GM19467 (cell line): ENCODE data around the gene MRPL54.

Source experiments
- ATAC-seq: cut with Tn5 transposase; IDR thresholded peaks from one replicate; pipeline ENCODE4 v1.9.1; 2021; ENCODE audit warnings: mild to moderate bottlenecking, moderate library complexity; ENCODE audit not compliant: unreplicated experiment

MRPL54 gene

DNA sequence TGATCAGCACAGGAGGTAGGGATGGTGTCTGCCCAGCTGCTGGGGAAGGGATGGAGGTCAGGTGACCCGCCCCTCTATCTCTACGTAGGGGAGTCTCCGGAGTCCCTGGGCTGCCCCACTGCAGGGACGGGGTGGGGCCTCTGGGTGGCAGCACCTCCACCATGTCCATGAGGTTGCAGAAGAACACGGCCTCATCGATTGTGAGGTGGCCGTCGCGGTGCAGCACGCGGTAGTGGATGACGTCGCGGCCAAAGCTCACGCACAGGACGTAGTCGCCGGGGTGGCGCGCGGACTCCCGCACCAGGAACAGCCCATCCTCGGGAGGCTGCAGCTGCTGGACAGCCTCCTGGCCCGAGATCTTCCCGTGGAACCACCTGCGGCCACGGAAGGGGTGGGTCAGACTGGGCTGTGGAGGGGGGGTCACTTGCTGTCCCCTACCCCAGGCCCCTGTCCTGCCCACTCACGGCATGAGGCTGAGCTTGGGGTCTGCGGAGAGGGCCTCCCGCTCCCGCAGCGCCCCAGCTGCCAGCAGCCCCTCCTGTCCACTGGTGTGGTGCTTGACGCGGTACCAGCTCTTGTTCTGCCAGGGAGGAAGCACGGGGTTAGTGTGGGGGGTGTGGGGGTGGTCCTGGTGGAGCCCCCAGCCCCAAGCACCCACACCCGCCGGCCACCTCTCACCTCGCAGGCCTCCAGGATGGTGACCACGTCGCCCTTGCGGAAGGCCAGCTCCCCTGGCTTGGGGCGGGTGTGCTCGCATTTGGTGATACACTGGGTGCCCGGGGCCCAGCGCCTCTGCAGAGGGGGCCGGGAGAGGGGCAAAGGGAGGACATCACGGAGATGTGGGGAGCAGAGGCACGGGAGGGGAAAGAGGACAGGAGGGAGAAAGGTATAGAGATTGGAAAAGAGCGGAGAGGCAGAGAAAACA, 21.4 kb downstream of the MRPL54 start:
- no peak for ATAC-seq

DNA sequence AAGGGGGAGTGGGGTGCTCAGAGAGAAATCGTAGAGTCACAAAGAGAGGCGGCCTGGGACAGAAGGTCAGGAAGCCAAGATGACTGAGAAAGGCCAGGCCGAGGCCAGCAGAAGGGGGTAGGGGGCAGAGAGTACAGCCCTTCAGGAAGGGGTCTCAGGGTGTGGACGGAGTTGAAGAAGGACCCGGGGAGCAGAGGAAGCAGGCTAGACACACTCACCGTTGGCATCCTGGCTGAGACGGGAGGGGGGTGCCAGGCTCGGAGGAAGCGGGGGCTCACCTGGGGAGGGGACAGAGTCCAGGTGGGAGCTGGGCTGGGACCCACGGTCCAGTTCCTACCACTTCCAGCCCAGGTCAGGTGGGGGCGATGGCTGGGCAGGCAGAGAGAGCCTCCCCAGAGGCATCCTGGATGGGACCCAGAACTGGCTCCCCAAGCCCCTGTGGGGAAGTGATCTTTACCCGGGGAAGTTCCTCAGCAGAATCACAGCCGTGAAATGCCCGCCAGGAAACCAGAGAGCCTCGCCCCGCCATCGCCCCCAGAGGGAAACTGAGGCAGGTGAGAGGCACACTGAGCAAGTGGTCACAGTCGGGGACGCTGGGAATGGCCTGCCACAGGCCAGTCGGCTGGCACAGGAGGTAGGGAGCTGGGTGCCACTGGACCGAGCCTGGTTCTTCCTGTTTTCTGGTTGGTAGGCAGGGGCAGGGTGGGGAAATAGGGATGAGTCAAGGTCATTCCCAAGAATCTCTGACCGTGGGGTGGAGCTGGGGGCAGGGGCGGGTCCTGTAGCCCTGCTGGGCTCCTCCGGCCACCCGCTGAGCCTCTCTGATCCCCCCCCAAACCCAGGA, 22.3 kb downstream of the MRPL54 start:
- ATAC-seq = no peak

DNA sequence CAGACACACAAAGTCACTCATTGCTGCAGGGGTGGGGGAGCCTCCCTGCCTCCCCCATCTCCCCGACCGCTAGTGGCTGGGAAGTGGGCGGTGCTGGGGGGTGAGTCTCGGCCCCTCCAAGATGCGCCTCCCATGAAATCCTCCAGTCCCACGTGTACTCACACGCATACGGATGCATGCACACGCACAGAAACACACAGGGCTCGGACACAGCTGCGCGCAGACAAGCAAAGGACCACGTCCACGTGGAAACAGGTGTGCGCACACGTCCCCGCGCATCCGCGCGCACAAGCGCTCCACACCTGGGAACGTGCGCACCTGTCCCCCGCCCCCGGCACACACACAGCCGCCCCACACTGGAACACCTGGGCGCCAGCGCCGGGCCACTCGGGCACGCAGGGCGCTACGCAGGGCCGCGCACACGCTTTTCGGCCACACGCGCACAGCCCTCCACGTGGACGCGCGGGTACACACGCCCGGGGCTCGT, 23.0 kb downstream of the MRPL54 start:
- ATAC-seq = no peak

DNA sequence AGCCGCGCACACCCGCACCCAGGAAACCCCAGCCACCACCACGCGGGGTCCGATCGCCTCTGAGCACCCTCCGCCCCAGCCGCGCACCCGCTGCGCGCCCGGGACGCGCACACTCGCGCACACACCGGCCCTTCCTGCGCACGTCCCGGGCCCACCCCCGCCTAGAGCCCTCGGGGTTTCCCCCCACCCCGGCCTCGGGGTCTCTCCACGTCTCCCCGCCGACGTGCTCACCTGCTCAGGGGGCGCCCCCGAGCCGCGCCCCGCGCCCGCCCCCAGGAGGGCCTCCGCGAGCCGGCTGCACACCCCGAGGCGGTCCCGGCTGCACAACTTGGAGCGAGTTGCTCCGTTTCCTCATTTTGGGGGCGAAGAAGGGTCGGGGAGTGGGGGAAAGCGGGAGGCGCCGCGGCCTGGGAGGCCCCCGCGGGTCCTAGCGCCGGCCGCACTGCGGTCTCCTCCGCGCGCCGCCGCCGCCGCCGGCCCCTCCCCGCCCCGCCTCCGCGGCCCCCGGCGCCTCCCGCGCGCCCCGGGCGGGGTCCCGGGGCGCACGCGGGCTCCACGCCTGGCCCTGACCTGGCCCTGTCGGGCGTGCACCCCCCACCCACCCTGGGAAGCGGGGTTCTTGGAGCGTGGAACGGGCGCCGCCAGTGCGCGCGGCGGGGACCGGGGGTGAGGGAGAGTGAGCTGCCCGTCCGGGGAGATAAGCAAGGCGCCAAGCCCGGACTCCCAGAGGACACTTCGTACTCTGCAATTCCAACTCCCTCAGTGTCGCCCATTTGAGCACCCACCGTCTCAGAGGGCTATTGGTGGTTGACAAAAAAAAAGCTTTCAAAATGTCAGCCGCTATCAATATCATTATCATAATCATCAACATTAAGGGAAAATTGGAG, 23.7 kb downstream of the MRPL54 start, which contains the start of gene MATK:
MATK (minus strand) TSS at position 444 of the 887 bp plus-strand sequence. CDS start 1,246 bp downstream, outside the sequence.
- ATAC-seq = no peak

DNA sequence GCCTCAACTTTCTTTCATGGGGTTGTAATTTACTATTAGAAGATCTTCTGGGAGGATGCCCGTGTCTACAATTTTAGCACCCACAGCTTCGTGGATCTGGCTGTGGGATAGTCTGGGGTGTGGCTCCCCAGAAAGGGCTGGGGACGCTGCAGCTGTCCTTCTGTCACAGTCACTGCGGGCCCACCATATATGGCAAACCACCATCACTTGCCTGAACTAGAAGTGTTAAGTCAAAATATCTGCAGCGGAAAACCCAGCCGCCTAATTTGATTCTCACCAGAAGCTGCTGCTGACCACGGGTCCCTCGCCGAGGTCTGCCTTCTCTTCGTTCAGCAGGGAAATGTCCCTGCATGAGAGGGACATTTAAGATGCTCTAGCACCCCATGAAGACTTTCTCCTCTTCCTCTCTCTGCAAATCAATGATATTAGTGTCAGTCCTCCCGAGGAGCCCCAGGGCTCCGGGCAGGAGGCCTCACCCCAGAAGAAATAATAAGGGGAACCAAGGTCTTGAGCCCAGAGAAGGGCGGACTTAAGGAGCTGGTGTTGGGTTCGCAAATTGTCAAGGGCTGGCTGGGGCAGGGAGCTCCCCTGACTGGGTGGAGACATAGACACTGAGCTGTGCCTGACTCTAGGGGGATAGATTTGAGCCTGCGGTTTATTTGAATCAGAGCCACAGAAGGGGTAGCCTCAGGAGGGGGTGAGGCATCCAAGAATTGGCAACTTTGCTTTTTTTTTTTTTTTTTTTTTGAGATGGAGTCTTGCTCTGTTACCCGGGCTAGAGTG, 26.7 kb downstream of the MRPL54 start:
- ATAC-seq = no peak

DNA sequence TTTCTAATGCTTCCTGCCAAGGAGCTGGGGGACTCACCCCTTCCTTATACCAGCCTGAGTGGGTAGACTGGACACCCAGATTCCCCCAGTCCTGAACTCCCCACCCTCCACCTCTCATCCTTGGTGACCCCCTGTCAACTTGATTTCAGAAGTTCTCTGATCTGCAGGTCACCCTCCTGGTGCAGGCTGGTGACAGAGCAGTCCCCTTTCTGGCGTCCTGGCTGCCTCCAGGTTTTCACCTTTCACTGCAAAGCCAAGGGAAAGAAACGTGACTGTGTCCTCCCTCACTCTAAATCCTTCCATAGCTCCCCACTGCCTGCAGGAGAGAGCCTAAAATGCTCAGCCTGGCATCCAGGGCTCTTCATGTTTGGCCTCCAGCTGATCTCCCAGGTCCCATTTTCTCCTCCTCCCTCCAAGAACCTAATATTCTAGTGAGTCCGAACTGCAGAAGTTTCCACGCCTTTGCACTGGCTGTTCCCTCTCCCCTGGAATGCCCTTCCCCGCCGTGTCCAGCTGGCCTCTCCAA, 27.8 kb downstream of the MRPL54 start:
- ATAC-seq = no peak

DNA sequence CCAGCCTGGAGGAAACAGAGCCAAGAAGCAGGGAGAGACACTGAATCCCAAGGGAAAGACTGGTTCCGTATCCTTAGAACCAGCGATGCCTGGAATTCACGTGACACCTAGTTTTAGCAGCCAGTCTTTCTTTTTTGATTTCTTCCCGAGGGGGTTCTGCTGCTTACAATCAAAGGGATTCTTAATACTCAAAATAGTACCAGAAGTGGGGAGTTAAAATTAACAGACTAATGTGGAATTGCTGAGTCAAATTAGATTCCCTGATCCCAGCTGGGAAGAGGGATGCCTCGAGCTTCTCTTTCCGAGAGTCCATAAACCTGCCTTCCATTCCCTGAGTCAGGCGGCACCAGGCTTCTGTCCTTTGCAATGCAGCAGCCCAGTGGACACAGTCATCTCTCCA, 28.5 kb downstream of the MRPL54 start:
- ATAC-seq = no peak

DNA sequence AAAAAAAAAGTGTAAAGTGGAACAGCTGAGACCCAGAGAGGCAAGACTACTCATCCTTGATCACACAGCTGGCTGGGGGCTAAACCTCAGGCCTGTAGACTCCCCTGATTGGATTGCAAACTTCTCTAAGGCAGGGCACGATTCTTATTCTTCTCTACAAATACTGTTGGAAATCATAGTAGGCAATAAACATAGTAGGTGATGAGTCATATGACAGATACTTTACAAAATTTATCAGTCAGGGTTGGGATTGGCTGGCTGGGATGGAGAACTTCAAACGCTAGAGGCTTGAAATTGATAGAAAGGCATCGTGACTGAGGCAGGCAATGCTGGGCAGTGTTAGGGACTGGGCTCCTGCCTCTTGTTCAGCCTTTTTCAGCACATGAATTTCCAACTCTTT, 29.6 kb downstream of the MRPL54 start:
- no peak for ATAC-seq

DNA sequence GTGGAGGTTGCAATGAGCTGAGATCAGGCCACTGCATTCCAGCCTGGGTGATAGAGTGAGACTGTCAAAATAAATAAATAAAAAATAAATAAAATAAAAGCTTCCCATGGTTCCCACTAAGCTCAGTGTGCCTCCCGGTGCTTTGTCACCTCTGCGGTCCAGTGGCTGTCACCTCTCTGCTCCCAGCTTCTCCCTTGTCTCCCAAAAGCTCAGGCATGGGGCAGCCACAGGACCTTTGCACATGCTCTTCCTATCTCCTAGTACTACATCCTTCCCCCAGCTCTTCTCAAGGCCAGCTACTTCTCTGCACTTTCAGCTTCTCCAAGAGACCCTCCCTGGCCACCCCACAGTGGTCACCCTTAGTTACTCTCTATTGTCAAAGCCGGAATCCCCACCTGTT, 31.3 kb downstream of the MRPL54 start:
- no peak for ATAC-seq

DNA sequence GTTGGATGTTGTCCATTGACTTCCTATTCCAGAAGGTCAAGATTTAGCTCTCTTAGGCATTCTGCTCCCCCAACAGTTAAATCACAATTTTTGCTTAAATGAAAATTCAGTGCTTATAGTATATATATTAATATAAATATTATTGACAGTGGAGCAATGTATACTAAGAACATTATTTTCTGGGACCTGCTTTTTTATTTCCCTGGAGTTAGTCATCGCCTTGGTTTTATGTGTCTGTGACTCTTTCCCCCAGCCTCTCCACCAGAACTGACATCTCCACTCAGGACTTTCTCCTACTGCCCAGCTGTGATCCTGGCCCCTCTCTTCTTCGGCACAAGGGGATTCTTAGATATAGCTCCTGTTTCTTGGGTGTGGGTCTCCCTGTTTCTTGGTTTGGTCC, 33.9 kb downstream of the MRPL54 start:
- no peak for ATAC-seq

DNA sequence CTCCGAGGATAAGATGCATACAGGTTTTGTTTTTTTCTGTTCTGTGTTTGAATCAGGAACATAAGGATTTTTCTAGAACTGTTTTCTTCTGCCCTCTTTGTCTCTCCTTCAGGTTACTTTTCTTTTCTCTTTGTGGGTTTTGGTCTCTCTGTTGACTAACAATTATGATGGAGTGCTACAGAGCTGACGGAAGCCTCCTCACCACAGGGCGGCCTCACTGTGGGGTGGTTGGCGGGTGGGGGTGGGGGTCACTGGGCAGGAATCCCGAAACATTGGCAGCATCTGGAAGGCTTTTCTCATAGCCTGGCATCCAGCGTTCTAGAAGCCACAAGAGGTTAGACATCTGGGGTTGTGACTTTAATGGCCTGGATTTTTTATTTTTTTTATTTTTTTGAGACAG, 35.7 kb downstream of the MRPL54 start:
- ATAC-seq = no peak

DNA sequence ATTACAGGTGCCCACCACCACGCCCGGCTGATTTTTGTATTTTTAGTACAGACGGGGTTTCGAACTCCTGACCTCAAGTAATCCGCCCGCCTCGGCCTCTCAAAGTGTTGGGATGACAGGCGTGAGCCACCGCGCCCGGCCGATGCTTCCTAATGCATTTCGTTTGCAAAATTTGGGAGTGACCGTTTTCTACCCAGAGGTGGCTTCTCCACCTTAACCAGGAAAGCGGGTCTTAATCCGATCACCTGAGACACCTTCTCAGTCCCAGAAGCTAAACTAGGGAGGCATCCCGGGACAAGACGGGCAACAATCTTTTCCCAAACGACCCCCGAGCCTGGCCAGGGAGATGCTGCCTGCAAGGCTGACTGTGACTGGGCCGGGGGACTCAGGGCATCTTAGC, 38.5 kb downstream of the MRPL54 start:
- ATAC-seq = no peak

DNA sequence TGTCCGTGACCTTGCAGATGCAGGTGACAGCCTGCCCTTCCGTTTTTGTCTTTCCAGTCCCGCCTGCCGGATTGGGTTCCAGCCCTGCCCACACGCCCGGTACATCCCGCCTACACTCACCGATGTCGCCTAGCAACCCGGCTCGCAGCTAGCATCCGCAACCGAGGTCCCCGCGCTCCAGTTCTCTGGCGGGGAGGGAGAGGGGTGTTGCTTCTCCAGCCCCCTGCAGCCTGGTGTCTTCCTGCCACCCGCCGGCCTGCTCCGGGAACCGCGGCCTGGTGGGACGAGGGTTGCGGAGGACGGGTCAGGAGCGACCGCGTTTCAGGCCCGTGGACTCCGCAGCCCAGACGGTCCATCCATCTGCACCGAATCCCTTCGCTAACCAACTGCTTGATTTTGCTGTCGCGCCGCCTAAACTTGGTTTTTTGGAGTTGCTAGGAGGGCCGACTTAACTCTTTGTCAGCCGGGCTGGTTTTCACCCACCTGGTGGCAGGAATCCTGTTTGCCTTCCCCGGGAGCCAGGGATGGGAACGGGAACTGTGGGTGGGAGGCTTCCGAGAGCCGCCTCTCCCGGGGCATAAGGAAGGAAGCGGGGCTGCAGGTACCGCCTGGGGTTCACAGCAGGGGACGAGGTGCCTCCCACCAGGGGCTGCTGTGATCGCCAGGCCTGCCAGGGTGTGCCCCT, 39.1 kb downstream of the MRPL54 start:
- no peak for ATAC-seq

DNA sequence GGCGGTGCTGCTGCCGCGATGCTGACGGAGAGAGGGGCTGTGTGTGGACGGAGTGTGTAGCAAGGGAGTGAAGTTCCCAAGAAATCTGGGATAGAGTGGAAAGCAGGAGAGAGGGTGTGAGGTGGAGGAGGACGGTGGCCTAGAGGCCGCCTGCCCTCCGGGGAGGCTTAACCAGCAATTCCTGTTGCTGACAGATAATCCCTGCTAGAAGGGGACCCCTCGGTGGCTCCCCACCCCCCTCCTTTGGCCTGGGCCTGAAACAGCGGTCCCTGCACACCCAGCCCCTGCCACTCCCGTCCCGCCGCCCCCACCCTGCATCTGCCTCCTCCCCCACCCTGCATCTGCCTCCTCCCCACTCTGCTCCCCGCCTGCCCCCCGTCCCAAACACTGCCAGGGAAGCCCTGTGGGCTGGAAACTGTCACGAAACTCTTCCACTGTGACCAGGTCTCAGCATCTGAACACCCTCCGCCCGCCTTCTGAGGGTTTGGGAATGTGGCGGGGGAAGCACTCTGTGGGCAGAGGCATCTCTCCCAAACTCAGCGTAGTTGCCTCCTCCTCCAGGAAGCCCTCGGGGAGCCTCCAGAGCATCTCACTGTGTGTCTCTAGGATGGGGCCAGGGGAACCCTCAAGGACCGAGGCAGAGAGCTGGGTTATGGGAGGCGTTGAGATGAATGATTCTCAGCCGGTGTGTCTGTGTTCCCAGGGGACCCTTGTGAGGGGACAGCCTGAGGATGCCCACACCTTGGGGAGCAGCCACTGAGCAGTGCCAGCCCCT, 40.8 kb downstream of the MRPL54 start:
- ATAC-seq = no peak

DNA sequence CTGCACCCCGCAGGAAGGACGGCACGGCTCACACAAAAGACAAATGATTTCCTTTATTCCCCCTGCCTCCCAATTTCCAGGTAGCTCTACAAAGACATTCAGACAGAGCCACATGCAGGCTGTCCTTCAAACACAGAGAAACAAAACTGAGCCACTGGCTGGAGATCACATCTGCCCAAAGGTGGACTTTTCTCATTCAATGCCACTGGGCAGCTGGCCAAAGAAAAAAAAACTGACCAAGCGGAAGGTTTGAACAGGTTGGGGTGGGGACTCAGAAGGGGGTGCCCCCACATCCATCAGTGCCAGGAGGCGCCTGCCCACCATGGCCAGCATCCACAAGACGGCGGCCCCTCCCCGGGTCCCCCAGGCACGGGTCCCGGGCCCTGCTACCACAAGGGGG, 41.5 kb downstream of the MRPL54 start:
- no peak for ATAC-seq

DNA sequence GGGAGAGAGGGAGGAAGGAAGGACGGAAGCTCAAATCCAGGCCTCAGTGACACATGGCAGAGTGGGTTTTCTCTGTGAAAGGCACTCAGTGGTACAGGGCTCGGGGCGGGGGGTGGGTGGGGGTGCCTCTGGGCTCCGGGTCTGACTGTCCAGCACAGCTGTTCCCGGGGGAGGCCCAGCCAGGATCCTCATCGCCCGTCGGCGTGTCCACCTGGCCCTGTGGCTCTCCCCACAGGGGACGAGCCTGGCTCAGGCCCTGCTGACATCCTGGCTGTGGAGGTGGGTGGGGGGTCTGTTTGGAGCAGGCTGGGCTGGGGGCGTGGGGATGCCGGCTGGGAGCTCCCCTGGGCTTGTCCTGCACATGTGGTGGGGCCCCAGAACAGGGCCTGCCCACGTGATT, 41.9 kb downstream of the MRPL54 start:
- no peak for ATAC-seq

DNA sequence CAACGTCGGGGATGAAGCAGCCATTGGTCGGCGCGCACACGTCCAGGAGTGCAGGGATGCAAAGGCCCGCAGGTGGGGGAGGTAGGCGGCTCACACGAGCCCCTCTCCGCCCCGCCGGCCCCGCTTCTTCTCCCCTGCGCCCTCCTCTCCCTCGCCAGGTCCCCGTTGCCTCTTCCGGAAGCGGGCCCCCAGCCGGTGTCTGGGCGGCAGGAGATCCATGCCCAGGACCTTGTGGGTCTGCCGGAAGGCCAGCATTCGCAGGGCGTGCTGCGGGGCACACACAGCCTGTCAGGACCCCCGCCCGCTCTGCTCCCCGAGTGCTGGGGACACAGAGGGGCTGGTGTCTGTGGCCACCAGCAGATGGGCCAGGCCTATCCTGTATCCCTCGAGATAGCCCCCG, 43.4 kb downstream of the MRPL54 start:
- no peak for ATAC-seq

DNA sequence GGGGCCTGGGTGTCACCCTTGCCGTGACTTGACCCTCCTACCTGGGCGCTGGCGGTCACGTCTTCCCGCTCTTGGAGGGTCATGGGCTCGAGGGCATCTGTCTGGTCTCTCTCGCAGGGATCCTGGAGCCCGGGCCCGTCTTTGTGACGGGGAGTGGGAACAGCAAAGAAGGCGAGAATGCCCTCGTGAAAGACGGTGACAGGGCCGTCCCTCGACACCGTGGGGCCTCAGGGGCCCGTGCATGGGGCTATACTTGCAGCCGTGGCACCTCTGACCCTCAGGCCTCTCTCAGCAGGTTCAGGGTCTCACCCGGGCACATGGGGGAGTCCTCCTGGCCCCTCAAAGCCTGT, 44.6 kb downstream of the MRPL54 start:
- no peak for ATAC-seq
